ENCODE data around the gene LYPD6B.

The LYPD6B gene

GRCh38 chr2:149160701-149161217 lies 122.3 kb downstream of the LYPD6B start:
- DNase-seq (ENCODE audit: low read depth, low spot score), result no peak

DNA sequence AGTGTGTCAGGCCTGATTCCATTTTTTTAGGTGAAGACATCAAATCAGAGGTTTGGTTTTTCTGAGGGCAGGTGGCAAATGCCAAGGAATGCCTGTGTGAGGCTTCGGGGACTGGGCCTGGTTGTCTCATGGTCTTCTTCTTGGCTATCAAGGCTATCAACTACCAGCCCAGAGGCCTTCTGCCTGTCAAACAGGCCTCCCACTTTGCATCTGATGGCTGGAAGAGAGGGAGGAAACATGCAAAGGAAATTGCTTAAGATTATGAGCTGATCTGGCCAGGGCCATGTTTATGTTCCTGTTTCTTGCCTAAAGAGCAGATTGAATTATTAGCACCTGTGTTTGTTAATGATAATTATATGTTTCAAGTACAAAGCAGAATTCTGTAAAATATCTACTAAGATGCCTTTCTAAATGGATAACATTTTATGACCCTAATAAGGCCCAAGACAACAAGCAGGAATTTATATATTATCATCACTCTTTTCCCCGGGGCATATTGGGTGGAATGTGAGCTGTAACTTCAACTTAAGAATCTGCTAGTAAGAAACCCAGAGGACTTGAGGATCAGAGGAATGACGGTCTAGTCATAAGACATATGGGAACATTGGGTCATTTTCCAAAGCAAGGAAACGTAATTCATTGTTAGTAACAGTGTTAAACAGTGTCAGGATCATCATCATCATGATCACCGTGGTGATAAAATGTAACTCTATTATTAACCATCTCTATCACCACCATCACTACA lies 123.2 kb downstream of the LYPD6B start:
- DNase-seq (ENCODE audit: low read depth, low spot score), result no peak

DNA sequence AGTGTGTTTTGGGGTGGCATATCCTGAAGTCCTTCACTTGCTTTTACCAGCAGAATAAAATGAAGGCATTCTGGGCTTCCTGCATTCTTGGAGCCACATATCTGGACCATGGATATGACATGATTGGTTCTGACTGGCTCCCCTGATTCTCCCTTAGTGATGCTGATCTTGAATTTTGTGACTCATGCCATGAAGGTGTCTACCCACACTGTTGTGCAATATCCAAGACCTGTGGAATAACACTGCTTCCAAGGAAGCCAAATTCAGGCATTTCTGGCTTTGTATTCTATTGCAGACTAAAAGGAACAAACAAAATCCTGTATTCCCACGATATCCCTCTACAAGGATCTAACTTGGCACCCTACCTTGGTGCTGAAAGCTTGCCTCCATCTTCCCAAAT lies 125.8 kb downstream of the LYPD6B start:
- no peak for DNase-seq (ENCODE audit: low read depth, low spot score)

DNA sequence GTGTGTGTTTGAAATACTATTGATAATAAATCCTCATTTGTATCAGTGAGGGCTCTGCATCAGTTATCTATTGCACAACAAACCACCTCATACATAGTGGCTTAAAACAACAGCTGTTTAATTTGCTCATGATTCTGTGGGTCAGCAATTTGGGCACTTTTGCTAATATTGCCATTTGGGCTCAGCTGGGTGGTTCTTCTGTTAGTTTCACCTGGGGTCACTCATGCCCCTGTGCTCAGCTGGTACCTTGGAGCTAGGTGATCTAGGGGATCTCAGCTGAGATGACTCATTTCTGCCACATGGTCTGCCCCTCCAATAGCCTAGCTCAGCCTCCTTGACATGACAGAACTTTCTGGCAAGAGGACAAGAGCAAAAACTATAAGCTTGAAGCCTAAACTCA lies 126.3 kb downstream of the LYPD6B start:
- no peak for DNase-seq (ENCODE audit: low read depth, low spot score)

- no peak for DNase-seq (ENCODE audit: low read depth, low spot score)
These were observed 128.7 kb downstream of the LYPD6B start for GRCh38 chr2:149167001-149167780.

DNA sequence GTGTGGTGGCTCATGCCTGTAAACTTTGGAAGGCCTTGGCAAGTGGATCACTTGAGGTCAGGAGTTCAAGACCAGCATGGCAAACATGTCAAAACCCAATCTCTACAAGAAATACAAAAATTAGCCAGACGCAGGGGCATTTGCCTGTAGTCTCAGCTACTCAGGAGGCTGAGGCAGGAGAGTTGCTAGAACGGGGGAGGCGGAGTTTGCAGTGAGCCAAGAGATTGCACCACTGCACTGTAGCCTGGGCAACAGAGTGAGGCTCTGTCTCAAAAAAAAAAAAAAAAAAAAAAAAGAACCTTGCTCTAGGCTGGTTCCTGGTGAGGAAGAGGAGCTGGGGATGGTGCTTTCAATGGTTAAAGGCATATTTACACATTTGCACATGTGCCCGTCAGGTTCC lies 129.4 kb downstream of the LYPD6B start:
- DNase-seq (ENCODE audit: low read depth, low spot score), result no peak

DNA sequence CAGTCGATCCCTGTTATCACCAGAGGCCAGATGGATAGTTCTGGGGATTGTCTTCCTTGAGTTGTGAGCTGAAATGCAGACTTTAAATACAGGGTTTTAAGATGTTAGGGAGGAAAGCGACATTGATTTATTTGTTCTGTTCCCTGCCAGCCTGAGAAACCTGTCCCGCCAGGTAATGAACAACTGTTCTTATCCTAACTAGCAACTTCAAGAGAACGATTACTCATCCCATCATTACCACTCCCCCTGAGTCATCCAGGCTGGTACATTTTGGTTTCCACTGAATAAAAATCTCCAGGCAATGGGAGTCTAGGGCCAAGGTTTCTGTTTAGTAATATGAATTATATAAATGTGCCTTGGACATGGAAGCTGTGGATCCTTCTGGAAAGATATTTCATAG lies 131.2 kb downstream of the LYPD6B start:
- no peak for DNase-seq (ENCODE audit: low read depth, low spot score)

GRCh38 chr2:149170156-149170555 lies 131.7 kb downstream of the LYPD6B start:
- DNase-seq (ENCODE audit: low read depth, low spot score), result no peak

- no peak for DNase-seq (ENCODE audit: low read depth, low spot score)
These were observed 132.4 kb downstream of the LYPD6B start for GRCh38 chr2:149170911-149171310.

- no peak for DNase-seq (ENCODE audit: low read depth, low spot score)
These were observed 134.7 kb downstream of the LYPD6B start for GRCh38 chr2:149173220-149173619.

DNA sequence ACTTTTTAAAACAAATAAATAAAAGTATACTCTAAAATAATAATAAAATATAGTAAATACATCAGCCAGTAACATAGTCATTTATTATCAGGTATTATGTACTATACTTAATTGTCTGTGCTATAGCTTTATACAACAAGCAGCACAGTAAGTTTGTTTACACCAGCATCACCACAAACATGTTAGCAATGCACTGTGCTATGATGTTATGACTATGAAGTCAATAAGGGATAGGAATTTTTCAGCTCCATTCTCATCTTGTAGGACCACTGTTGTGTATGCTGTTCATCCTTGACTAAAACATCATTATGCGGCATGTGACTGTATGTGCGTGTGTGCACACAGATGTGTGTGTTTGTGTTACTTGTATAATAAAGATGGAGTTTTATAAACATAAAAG lies 137.5 kb downstream of the LYPD6B start:
- no peak for DNase-seq (ENCODE audit: low read depth, low spot score)

DNA sequence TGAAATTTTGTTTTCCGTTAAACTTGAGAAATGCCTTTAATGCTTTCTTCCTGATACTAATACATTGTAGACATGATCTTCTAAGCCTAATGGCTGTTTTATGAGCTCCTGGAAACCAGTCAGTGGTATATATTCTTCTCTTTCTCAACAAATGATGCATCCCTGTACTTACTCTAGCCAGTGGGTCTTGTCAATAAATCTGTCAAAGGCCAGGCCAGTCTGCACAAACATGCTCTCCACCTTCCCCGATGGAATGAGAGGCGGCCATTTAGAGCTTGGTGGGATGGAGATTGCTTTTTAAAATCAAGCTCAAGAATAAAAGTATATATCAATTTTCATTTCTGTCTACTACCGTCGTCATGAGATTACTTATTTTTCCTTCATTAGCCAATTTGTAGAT lies 140.1 kb downstream of the LYPD6B start:
- DNase-seq (ENCODE audit: low read depth, low spot score), result no peak

DNA sequence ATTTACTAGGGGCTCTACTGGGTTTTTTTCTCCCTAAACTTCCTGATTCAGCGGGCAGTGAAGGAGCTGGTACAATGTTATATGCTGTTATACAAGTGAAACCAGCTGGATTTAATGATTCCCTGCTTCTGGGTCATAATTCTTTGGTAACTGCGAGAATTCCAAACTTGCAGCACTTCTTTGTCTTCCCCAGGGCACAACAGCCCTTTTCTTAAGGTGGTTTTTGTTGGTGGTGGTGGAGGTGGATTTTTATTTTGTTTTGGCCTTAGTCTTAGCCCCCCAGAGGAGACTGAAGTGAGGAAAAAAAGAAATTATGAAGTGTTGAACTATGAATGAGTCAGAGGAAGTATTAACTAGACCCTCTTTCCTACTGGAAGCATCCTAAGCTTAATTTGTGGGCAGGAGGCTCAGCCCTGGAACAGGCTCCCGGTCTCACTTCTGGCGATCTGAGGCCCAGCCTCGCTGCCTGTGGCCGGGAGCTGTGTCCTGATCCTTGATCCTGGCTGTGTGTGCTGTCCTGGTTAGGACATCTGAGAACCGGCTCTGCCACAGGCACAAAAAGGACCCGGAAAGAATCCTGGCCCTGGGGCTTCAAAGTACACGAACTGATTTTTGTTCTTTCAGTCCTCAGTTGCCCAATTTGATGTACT lies 141.9 kb downstream of the LYPD6B start:
- DNase-seq (ENCODE audit: low read depth, low spot score), result no peak

DNA sequence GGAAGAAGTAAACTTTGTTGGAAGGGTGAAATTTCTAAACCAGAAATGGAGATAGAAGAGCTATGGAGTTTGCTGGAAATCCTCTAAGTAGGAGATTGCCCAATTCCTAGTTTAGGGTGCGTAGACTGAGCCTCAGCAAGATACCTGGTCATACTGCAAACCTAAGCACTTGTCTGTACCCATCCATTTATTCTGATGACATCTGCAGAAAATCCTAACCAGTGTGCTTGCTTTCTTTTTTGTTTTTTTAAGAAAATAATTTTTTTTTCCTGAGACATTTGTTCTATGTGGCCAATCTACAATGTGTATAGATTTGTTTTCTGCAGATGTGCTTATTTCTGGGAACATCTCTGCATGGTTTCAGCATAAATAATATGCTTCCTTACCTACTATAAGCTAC lies 144.7 kb downstream of the LYPD6B start:
- no peak for DNase-seq (ENCODE audit: low read depth, low spot score)

- no peak for DNase-seq (ENCODE audit: low read depth, low spot score)
These were observed 146.5 kb downstream of the LYPD6B start for GRCh38 chr2:149184991-149185390.

DNA sequence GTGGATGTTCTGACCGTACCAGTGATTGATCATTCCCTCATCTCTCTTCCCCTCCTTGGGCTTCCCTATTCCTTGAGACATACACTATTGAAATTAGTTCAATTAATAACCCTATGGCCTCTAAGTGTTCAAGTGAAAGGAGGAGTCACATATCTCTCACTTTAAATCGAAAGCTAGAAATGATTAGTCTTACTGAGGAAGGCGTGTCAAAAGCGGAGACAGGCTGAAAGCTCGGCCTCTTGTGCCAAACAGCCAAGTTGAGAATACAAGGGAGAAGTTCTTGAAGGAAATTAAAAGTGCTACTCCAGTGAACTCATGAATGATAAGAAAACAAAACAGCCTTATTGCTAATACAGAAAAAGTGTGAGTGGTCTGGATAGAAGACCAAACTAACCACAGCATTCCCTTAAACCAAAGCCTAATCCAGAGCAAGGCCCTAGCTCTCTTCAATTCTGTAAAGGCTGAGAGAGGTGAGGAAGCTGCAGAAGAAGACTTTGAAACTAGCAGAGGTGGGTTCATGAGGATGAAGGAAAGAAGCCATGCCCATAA lies 147.5 kb downstream of the LYPD6B start:
- DNase-seq (ENCODE audit: low read depth, low spot score), result no peak

DNA sequence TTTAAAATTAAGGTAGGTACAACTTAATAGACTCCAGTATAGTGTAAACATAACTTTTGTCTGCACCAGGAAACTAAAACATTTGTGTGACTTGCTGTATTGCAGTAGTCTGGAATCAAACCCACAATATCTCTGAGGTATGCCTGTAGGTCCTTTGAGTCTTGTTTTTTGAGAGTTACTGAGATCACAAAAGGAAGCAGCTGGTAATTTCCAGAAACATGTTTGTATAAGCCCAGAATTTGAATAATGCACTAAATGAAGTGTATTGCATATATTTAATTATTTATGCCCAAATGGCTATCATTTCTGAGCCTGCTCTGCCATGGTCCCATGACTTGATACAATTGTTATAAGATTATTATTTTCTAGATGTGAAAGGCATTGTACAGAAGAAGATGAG lies 148.6 kb downstream of the LYPD6B start:
- DNase-seq (ENCODE audit: low read depth, low spot score), result no peak

DNA sequence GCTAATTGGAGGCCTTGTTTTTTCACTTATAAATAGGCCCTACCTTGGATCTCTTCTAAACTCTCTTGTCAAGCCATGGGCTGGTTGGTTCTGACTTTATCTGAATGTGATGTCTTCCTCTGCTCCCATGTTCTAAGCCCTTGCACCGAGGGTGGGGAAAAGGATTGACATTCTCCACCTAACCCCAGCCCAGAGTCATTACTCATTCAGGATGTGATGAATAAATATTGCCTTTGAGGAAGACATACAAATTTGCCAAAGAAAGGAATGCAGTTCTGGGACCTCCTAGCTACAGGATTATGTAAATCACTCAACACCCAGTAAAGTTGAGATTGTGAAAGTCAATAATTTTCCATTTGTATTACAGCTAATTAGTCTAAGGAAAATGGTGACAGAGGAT lies 149.8 kb downstream of the LYPD6B start:
- DNase-seq (ENCODE audit: low read depth, low spot score), result no peak

DNA sequence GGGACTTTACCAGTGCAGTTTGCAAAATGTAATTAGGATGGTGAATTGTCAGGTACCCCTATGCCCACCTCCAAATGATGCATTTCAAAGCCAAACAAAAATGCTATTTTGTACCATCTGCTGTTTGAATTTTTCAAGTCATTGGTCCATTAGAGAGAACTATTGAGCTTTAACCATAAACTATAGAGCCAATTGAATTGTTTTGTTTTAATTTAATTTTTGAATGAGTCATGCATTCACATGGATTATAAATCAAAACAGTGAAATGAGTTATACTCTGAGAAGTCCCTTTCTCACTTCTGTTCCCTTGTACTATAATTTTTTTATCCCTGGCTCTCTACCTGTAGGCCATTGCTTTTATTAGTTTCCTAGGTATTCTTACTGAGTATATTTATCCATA lies 151.3 kb downstream of the LYPD6B start:
- DNase-seq (ENCODE audit: low read depth, low spot score), result no peak

- no peak for DNase-seq (ENCODE audit: low read depth, low spot score)
These were observed 153.4 kb downstream of the LYPD6B start for GRCh38 chr2:149191915-149192314.

DNA sequence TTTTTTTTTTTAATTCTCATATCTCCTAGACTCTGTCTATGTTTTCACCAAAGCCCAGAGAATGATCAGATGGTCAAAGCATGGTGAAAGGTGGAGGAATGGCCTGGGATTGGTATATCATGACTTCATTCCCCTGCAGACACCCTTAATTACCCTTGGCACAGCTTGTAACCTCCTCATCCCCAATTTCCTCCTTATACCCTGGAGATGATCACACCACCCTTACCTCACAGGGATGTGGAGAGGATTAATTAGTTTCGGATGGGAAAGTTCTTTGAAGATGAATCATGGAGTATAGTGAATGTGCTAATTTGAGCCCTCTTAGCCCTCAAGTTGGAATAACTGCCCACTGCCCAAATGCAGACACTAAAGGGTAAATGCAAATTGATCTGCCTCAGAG lies 153.9 kb downstream of the LYPD6B start:
- DNase-seq (ENCODE audit: low read depth, low spot score), result no peak

DNA sequence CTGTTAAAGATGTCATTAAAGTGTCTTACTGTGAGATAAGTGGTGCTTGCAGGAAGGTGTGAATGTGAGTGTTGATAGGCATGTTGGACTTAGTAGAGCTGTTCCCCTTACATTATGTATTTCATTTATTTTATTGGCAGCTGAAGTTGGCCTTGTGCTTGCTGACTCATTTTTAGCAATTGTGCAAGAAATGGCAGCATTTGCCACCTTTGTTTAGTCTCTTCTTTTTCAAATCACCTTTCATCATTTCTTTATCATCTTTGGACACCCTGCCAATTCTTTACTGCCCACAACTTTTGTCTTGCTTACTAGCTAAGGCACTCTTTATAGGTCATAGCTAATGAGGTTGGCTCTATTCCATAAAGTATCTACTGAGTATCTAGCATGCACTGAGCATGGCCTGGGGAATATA lies 161.6 kb downstream of the LYPD6B start:
- no peak for DNase-seq (ENCODE audit: low read depth, low spot score)
